GM19240 (cell line): ENCODE data around the gene FBN3.

ENCODE experiments used
- DNase-seq: peaks from one replicate; pipeline ENCODE4 v3.0.0; 2011; ENCODE audit warnings: low spot score; ENCODE audit not compliant: insufficient read length

The FBN3 gene

DNA sequence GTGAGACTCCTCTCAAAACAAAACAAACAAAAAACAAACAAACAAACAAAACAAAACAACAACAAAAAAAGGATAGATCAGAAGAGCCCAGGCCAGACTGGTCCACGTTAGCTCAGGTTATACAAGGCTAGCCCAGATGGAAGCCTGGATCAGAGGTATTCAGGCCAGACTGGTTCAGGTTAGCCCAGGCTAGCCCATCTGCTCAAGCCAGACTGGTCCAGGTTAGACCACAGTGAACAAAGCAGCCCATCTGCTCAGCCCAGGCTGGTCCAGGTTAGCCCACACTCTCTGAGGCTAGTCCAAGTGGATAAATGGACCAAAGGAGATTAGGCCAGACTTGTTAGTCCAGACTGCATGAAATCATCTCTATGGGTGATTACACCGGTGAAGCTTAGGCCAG, 55.7 kb downstream of the FBN3 start:
- DNase-seq: no peak

DNA sequence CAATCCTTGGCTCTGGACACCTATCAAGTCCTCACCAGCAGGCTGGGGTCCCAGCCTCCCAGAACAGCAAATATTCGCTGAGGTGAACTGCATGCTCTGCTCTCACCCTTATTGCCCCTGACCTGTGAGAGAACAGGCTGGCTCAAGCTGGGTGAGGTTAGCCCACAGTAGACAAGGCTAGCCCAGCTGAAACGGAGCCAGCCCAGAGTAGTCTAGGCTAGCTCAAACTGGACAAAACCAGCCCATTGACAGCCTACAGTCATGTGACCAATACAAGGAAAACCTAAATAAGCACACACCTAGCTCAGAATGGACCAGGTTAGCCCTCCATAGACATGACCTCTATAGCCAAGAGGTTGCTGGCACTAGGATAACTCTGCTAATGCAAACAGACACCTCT, 58.4 kb downstream of the FBN3 start:
- DNase-seq: no peak

GRCh38 chr19:8089664-8090601, 59.5 kb downstream of the FBN3 start:
- DNase-seq: no peak

- DNase-seq: no peak
These were observed 60.4 kb downstream of the FBN3 start for GRCh38 chr19:8088752-8089663.

- no peak for DNase-seq
These were observed 61.5 kb downstream of the FBN3 start for GRCh38 chr19:8087876-8088275.

DNA sequence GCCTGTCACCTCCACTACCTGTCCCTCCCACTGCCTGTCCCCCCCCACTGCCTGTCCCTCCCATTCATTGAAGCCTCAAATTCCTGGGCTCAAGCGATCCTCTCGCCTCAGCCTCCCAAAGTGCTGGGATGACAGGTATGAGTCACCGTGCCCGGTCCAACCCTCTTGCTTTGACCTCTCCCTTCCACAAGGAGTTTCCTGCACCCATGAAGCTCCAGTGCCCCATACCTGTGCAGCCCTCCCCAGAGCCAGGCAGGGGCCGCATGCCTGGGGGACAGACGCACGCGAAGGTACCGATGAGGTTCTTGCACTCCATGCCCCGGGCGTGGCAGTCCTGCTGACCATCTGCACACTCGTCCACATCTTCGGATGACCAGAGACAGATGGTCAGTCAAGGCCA, 62.5 kb downstream of the FBN3 start:
- no peak for DNase-seq

DNA sequence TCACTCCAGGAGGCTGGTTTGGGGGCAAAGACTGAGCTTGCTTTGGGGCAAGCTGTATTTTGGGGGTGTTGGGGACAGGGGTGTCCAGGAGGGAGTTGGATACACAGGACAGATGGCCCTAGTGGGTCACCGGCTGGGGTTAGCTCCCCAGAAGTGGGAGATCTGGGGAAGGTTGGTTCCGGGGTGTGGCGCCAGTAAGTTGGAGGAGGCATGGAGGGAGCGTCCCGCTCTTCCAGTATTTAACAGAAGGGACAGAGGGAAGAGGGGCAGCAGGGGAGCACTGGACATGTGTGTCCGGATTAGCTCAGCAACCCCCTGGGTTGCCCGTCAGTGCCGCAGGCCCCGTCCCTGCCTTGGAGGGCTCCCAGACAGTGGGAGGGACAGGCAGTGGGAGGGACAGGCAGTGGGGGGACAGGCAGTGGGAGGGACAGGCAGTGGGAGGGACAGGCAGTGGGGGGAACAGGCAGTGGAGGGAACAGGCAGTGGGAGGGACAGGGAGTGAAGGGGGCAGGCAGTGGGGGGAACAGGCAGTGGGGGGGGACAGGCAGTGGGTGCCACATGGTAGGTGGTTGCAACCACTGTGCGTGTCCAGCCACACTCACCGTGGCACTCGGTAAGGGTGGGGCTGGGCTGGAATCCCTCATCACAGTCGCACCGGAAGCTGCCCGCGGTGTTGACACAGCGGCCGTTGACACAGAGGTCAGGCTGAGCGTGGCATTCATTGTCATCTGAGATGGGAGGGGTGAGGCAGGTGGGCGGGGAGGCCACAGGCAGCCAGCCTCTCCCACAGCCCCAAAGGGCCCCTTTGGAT, 63.6 kb downstream of the FBN3 start:
- no peak for DNase-seq

GRCh38 chr19:8084152-8084551, 65.2 kb downstream of the FBN3 start:
- DNase-seq: no peak

DNA sequence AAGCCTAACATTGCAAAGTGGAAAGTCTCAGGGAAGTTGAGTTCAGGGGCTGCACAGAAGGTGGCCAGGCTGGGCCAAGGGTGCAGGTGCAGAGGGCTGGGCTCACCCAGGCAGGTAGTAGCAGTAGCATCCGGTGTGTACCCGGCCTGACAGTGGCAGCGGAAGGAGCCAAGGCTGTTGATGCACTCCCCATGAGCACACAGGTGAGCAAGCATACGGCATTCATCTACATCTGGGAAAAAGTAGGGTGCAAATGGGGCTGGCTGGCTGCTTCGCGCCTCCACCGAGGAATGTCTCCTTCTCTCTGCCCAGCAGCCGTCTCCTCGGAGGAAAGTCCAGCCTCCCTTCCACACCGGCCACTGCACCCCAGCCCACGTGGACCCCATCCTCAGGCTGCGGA, 66.3 kb downstream of the FBN3 start:
- no peak for DNase-seq

DNA sequence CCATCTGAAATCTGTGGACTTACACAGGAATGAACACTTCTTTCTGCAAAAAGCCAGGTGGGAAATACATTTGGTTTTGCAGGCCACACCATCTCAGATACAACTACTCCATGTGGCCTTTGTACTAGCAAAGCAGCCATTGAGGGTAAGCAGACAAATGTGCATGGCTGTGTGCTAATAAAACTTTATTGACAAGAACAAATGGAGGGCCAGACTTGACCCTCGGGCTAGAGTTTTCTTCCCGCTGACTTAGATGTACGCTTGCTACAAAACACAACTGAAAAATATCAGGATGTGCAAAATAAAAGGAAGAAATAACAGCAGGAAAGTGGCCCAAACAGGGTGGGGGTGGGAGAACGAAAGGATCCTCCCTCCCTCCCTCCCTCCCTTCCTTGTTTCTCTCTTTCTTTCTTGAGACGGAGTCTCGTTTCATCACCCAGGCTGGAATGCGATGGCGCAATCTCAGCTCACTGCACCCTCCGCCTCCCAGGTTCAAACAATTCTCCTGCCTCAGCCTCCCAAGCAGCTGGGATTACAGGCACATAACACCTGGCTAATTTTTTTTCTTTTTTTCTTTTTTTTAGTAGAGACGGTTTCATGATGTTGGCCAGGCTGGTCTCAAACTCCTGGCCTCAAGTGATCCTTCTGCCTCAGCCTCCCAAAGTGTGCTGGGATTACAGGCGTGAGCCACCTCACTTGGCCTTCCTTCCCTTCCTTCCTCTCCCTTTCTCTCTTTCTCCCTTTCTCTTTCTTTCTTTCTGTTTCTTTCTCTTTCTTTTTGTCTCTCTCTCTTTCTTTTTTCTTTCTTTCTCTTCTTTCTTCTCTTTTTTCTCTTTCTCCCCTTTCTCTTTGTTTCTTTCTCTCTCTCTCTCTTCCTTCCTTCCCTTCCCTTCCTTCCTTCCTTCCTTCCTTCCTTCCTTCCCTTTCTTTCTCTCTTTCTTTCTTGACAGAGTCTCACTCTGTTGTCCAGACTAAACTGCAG, 67.5 kb downstream of the FBN3 start:
- no peak for DNase-seq

DNA sequence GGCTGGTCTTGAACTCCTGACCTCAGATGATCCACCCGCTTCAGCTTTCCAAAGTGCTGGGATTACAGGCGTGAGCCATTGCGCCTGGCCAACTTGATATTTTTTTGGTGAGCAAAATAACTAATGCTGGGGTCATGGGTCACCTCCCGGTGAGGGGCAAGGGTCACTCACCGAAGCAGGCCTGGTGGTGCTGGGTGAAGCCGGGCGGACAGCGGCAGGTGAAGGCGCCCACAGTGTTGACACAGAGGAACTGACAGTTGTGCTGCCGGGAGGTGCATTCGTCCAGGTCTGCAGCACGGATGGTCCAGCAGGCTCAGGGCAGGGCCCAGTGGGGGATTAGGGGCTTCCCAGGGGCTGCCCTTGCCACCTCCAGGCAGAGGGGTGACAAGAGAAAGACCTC, 68.6 kb downstream of the FBN3 start:
- DNase-seq: no peak

GRCh38 chr19:8079988-8080387, 69.4 kb downstream of the FBN3 start:
- no peak for DNase-seq

- DNase-seq: no peak
These were observed 74.0 kb downstream of the FBN3 start for GRCh38 chr19:8075158-8076074.

DNA sequence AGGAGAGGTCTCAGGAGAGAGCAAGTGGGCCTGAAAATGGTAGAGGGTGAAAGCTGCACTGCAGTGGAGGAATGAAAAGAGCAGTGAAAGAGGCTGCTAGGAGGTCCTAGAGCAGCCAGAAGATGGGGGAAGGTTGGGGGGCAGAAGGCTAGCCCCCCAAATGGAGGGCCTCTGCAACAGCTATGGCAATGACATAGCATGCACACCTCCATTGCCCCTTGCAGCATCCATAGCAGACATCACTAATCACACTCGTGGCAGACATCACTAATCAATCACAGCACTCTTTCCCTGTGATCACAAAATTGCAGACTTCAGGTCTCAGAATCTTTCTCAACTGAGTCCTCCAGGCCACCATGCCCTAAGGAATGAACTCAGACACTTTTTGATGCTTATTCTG, 74.9 kb downstream of the FBN3 start:
- DNase-seq: no peak

- DNase-seq: no peak
These were observed 77.5 kb downstream of the FBN3 start for GRCh38 chr19:8071912-8072311.

DNA sequence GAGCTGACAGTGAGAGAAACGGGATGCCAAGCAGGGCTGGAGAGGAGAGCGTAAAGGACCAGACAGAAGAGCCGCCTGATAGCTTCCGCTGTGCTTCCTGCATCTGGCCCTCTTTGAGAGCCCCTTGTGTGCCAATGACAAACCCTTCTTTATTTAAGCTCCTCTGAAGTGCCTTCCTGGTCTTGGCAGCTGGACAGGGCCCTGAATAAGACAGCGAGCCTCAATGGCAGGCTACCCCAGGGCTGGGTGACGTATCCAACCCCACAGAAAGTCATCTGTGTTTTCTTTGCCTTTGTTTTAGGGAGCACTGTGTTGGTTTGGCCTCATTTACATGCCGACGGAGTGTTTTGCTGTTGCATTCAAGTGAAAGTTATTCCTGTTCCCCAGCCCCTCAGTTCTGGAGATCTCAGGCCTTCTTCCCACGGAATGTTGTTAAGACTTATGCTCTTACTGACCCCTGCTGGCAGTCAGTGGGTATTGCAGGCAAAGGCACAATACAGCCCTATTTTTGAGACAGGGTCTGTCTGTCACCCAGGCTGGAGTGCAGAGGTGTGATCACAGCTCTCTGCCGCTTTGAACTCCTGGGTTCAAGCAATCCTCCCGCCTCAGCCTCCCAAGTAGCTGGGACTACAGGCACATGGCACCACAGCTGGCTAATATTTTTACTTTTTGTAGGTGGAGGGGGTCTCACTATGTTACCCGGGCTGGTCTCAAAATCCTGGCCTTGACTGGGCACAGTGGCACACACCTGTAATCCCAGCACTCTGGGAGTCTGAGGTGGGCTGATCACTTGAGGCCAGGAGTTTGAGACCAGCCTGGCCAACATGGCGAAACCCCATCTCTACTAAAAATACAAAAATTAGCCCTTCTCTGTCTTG, 80.1 kb downstream of the FBN3 start:
- DNase-seq: no peak

DNA sequence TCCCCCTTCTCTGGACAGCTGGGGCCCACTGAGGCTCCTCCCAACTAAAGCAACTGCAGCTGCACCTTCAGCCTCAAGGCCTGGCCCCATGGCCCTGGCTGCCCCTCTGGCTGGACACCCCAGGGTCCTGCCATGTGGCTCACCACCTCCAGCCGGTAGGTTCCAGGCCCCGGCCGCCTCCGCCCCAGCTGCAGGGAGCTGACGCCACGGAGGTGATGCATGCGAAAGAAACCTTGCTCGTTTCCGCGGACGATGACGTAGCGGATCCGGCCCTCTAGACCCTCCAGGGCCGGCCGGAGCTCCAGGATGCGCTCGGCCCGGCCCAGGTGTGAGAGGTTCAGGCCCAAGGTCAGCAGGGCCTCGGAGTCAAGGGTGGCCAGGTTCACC, 83.5 kb downstream of the FBN3 start:
- no peak for DNase-seq
